Endodermal cell (in vitro differentiated cells): ENCODE data around the gene TTC9B. TPM values are rescaled to one million over a fixed set of nuclear protein-coding genes. Genes with fewer than 3 reads are reported as not detected.
A peak's percentile ranks its signal among the peaks of the same experiment; 100 is the strongest.

Experiments
- DNase-seq: peaks from one replicate; pipeline ENCODE4 v3.0.0-alpha.2; 2017
- H3K27ac ChIP-seq: 2 replicates; pipeline ENCODE4 v1.5.1; 2013; ENCODE audit warnings: mild to moderate bottlenecking, low read depth, low read length, moderate library complexity
- H3K27me3 ChIP-seq: 2 replicates; pipeline ENCODE4 v1.6.1; 2013; ENCODE audit warnings: mild to moderate bottlenecking, low read length, moderate library complexity; ENCODE audit not compliant: insufficient read depth, control insufficient read depth, poor library complexity, severe bottlenecking
- H3K36me3 ChIP-seq: 2 replicates; pipeline ENCODE4 v1.7.0; 2013; ENCODE audit warnings: mild to moderate bottlenecking, low read length, moderate library complexity; ENCODE audit not compliant: control insufficient read depth, insufficient read depth
- H3K4me1 ChIP-seq: one replicate; pipeline ENCODE4 v1.7.0; 2013; ENCODE audit warnings: low read length; ENCODE audit not compliant: control insufficient read depth, insufficient read depth
- H3K4me3 ChIP-seq: 2 replicates; pipeline ENCODE4 v1.5.1; 2013; ENCODE audit warnings: mild to moderate bottlenecking, low read length, moderate library complexity
- H3K9ac ChIP-seq: 2 replicates; pipeline ENCODE4 v1.6.1; 2013; ENCODE audit warnings: mild to moderate bottlenecking, low read length, moderate library complexity; ENCODE audit not compliant: poor library complexity, severe bottlenecking; ENCODE audit errors: extremely low read depth
- H3K9me3 ChIP-seq: 2 replicates; pipeline ENCODE4 v1.6.1; 2013; ENCODE audit warnings: mild to moderate bottlenecking, low read length, moderate library complexity; ENCODE audit not compliant: control insufficient read depth
- H3K27ac Mint-ChIP-seq: 2 replicates; pipeline ENCODE4 v1.8.0; 2020; ENCODE audit warnings: mixed read lengths
- H3K27me3 Mint-ChIP-seq: 2 replicates; pipeline ENCODE4 v1.8.0; 2021; ENCODE audit warnings: mild to moderate bottlenecking, mixed read lengths; ENCODE audit not compliant: insufficient read depth
- H3K36me3 Mint-ChIP-seq: 2 replicates; pipeline ENCODE4 v1.8.0; 2020; ENCODE audit warnings: low read depth, mixed read lengths
- H3K4me1 Mint-ChIP-seq: 2 replicates; pipeline ENCODE4 v1.8.0; 2020; ENCODE audit warnings: mixed read lengths
- H3K4me3 Mint-ChIP-seq: 2 replicates; pipeline ENCODE4 v1.8.0; 2020; ENCODE audit warnings: mild to moderate bottlenecking, moderate library complexity, mixed read lengths
- H3K9me3 Mint-ChIP-seq: 2 replicates; pipeline ENCODE4 v1.8.0; 2020; ENCODE audit warnings: mild to moderate bottlenecking, mixed read lengths
- CTCF ChIP-seq: fragments of 200-600 bp; sonication (generic); conservative IDR thresholded peaks from 2 replicates; pipeline ENCODE4 v1.5.0; 2021; ENCODE audit warnings: antibody characterized with exemption, mild to moderate bottlenecking
- WGBS, 2 experiments: methylation state at CpG; one replicate each; pipeline versions ENCODE4 v1.1.5 to v1.1.7; 2013; ENCODE audit warnings: missing lambda C conversion rate in 2 of 2, mixed read lengths in 1 of 2; ENCODE audit not compliant: insufficient coverage in 1 of 2, insufficient read length in 1 of 2; 5-methylcytosine and 5-hydroxymethylcytosine counted together
- long read RNA-seq, 4 experiments: library from polyadenylated mRNA in 2 of 4; library from RNA in 1 of 4; library from capped mRNA in 1 of 4; stranded (forward) in 3 of 4; unstranded in 1 of 4; transcript quantifications; one replicate each; pipeline ENCODE4 v2.0.0, GENCODE V29; 2020 to 2021; ENCODE audit warnings: inconsistent platforms in 1 of 4
- polyA plus RNA-seq, 2 experiments: library from polyadenylated mRNA; stranded (reverse); fragments of 50-300 nt; gene quantifications; one replicate each; pipeline ENCODE4 v1.2.3, GENCODE V29; 2013
- total RNA-seq, 2 donors: library from RNA; stranded (reverse); fragmentation: NEBNext Ultra II Directional in 1 of 2; extraction: Animal tissue kit (Norgen Biotek cat#: 25700) in 1 of 2; gene quantifications; 2 replicates in 1 of 2; 3 replicates in 1 of 2; pipeline ENCODE4 v1.2.1, GENCODE V29; 2021

TTC9B gene
- not detected for total RNA-seq
- 1.3 TPM for polyA plus RNA-seq (2013, experiment 1 of 2)
- polyA plus RNA-seq (2013, experiment 2 of 2): 0.91 TPM
- long read RNA-seq, experiment 1: 0 reads
- long read RNA-seq, experiment 2: 0 reads
- long read RNA-seq, experiment 3, partial matches to known transcripts: 0 of 1 reads
- long read RNA-seq, experiment 3, other reads (novel, unspliced or antisense): 0 of 1 reads
- long read RNA-seq, experiment 4: 0 reads

DNA sequence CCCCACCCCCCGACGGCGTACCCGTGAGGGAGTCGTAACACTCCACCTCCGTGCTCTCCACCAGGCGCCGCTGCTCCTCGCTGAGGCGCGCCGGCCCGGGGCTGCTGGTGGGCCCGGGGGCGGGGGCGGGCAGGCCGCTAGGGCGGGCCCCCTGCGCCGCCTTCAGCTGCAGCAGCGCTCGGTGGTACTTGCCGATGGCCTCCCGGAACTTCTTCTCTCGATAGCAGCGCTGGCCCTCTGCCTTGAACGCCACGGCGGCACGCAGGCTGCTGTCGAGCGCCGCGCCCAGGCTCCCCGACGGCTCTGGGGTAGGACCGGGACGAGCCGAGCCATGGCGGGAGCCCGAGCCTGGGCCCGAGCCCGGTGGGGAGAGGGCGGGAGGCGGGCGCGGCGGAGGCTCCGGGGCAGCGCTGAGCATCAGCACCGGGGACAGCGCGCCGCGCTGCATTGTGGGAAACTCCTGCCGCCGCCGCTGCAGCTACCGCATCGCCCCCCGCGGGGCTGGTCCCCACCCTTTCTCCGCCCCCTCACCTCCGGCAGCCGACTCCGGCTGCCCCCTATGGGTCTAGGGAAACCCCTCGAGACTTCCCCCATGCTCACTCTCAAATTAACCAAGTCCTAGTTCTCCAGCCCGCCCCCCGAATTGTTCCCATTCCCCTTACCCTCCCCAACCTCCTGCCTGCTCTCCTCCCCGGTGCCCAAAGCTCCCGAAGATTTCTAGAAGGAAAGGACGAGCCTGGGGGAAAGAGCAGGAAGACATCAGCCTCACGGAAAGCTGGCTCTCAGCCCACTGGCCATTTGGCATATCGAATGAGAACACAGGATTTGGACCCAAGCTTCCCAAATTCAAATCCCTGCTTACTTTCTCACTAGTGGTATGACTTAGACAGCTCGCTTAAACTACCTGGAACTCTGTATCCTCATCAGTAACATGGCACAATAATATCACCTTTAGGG, at the start of gene TTC9B:
Gene TTC9B (minus strand): TSS at position 451 of the 957 bp plus-strand sequence. CDS start 3 bp downstream, at position 448.
- no peaks in the 10 kb centered on the region for H3K36me3 ChIP-seq
- no peak within 1 kb of the TSS for H3K27ac ChIP-seq
- TF ChIP-seq CTCF: no peak
- no peaks in the 10 kb centered on the region for H3K9me3 ChIP-seq
- peak; percentile 89 for DNase-seq
- H3K27me3 ChIP-seq: peaks cover 52% of the 10 kb centered on the region
- Mint-ChIP-seq H3K36me3 (no peaks in the 10 kb centered on the region), H3K9me3 (peaks cover 4% of the 10 kb centered on the region), H3K4me1 (no peaks in the 10 kb centered on the region), H3K27me3 (peaks cover 51% of the 10 kb centered on the region), H3K4me3 (peak within 1 kb of the TSS; percentile 38), H3K27ac (no peak within 1 kb of the TSS)
- no peaks in the 10 kb centered on the region for H3K4me1 ChIP-seq
- no peak within 1 kb of the TSS for H3K4me3 ChIP-seq
- H3K9ac ChIP-seq: no peak within 1 kb of the TSS
- 10 to 35% methylated on average over 6 to 72 of the region's 75 CpGs for WGBS, 2 experiments

DNA sequence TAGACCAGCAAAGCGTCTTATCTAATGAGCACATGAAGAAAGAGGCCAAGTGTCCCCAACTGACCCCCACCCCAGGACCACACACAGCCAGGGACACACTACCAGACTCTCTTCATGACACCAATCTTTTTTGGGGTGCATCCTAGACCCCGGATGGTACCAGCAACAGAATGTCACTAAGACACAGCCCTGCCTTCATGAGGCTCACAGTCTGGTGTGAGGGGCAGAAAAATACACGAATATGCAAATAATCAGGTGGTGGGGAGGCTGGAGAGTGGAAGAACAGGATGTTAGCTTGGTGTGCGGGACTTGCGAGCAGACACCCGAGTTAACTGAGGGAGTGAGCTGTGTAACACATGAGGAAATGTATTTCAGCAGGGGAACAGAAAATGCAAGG, 49.4 kb upstream of the TTC9B start:
- no peak overlapping the region for H3K4me3 Mint-ChIP-seq

More for the DNA sequence above, 49.4 kb upstream of the TTC9B start:
- WGBS, 2 experiments: 94 to 95% methylated on average over 4 to 6 of the region's 6 CpGs
- Mint-ChIP-seq H3K4me1 (peaks cover 16% of the 10 kb centered on the region), H3K27ac (peak overlapping the region; percentile 45), H3K9me3 (no peaks in the 10 kb centered on the region), H3K27me3 (no peaks in the 10 kb centered on the region), H3K36me3 (peaks cover 40% of the 10 kb centered on the region)
- DNase-seq: no peak
- no peaks in the 10 kb centered on the region for H3K9me3 ChIP-seq
- peaks cover 51% of the 10 kb centered on the region for H3K36me3 ChIP-seq
- H3K27me3 ChIP-seq: no peaks in the 10 kb centered on the region
- H3K27ac ChIP-seq: no peak overlapping the region
- H3K9ac ChIP-seq: no peak overlapping the region
- no peak for TF ChIP-seq CTCF
- H3K4me3 ChIP-seq: no peak overlapping the region
- H3K4me1 ChIP-seq: no peaks in the 10 kb centered on the region
